ENCODE results near the gene ZNF544.
"Not testable (repeated sequence)": the region's sequence is repeated elsewhere in the genome, so short reads cannot be mapped to it uniquely, and the experiment has no call there.

The ZNF544 gene

DNA sequence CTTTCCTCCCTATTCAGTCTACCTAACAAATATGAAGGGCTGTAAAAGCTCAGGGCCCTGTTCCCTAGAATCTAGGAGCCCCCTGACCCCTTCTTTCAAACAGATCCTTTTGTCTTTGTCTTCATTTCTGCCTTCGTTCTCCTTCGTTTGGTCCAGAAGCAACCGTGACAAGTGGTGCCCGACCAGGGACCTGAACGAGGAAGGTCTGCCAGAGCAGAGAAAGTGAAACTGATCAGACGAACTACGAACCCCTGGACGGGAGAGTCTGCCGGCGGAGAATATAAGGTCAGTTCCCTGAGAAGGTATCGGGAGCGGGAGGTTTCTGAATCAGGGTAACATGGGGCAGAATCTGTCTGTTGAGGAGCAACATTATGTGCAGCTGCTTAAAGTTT lies 77.2 kb downstream of the ZNF544 start:
- DNase-seq, result no peak

DNA sequence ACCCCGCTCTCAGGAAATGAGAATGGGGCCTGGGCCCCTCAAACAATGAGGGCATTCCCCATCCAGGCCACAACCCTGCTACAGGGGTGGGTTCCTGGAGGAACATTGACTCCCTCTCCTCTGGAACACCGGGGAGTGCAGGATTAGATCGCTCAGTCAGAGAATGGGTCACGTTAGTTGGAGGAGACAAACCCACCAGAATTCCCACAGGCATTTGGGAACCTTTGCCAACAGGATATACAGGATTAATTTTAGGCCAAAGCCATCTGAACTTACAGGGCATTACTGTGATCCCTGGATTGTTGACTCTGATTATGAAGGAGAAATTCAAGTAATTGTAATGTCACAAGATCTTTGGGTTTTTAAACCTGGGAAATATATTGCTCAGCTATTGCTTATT lies 79.0 kb downstream of the ZNF544 start:
- no peak for DNase-seq

- not testable (repeated sequence) for DNase-seq
These were observed 82.0 kb downstream of the ZNF544 start for GRCh38 chr19:58310685-58311084.

GRCh38 chr19:58311345-58311865 lies 82.7 kb downstream of the ZNF544 start:
- DNase-seq, result no peak
